Heart right ventricle (tissue), 16 donors: ENCODE measurements around the gene CRIP3. TPM values are rescaled to one million over a fixed set of nuclear protein-coding genes. Genes with fewer than 3 reads are reported as not detected.

ENCODE experiments used
- ATAC-seq, 8 donors: fragments of 200-7000 bp; cut with Tn5 transposase; one replicate each; pipeline ENCODE4 v1.9.1; 2020; ENCODE audit warnings: mild to moderate bottlenecking in 8 of 8, moderate library complexity in 8 of 8, moderate number of reproducible peaks in 1 of 8
- DNase-seq, 2 donors: peaks; one replicate each; pipeline ENCODE4 v3.0.0-alpha.2; 2020
- H3K27ac ChIP-seq, 10 donors: fragments of 200-600 bp; sonication (generic) in 2 of 10; one replicate each; pipeline versions ENCODE4 v1.5.0 to v1.8.0; 2020 to 2022; ENCODE audit warnings: mild to moderate bottlenecking in 3 of 10
- H3K27me3 ChIP-seq, 7 donors: fragments of 200-600 bp; one replicate each; pipeline ENCODE4 v1.8.0; 2021 to 2022; ENCODE audit warnings: mild to moderate bottlenecking in 2 of 7
- H3K36me3 ChIP-seq, 9 donors: fragments of 200-600 bp; sonication (generic) in 1 of 9; one replicate each; pipeline versions ENCODE4 v1.5.0 to v1.8.0; 2020 to 2022; ENCODE audit warnings: mild to moderate bottlenecking in 2 of 9
- H3K4me1 ChIP-seq, 9 donors: fragments of 200-600 bp; sonication (generic) in 1 of 9; one replicate each; pipeline versions ENCODE4 v1.5.0 to v1.8.0; 2020 to 2022; ENCODE audit warnings: mild to moderate bottlenecking in 4 of 9
- H3K4me3 ChIP-seq, 10 donors: fragments of 200-600 bp; sonication (generic) in 2 of 10; one replicate each; pipeline versions ENCODE4 v1.5.0 to v1.8.0; 2020 to 2022; ENCODE audit warnings: mild to moderate bottlenecking in 7 of 10, moderate library complexity in 2 of 10
- H3K9me3 ChIP-seq, 11 donors: fragments of 200-600 bp in 10 of 11; sonication (generic) in 2 of 11; one replicate each; pipeline versions ENCODE4 v1.5.0 to v1.8.0; 2013 to 2022; ENCODE audit warnings: mild to moderate bottlenecking in 2 of 11, control low read depth in 1 of 11, moderate library complexity in 1 of 11
- WGBS, 2 donors: extraction: QIAGEN DNeasy Blood & Tissue Kit; methylation state at CpG; one replicate each; pipeline ENCODE4 v1.1.7; 2013; ENCODE audit warnings: inconsistent platforms in 1 of 2; 5-methylcytosine and 5-hydroxymethylcytosine counted together
- intact Hi-C, 10 donors: fragments of 100-400 bp; cut with DNase I; formaldehyde crosslinking; loops; one replicate each; pipeline versions ENCODE4 v1.11.1 to v1.14.2; 2022
- polyA plus RNA-seq, 2 donors: library from polyadenylated mRNA; stranded (reverse); fragments of 200-250 nt; gene quantifications; one replicate each; pipeline ENCODE4 v1.2.3, GENCODE V29; 2013
- total RNA-seq, 10 donors: library from RNA; stranded (reverse); fragmentation: NEBNext Ultra II Directional in 3 of 10; extraction: Animal tissue kit (Norgen Biotek cat#: 25700) in 3 of 10; gene quantifications; one replicate each; pipeline versions ENCODE4 v1.2.1 to v1.2.4, GENCODE V29; 2021 to 2023
- TF ChIP-seq, protein P1 (sequence below), 9 donors: fragments of 200-600 bp; sonication (generic) in 2 of 9; IDR thresholded peaks; one replicate each; pipeline versions ENCODE4 v1.5.0 to v1.8.0; 2021 to 2022; ENCODE audit warnings: antibody characterized with exemption in 9 of 9, mild to moderate bottlenecking in 5 of 9, moderate library complexity in 1 of 9
- donor health status: Arrhythmogenic right ventricular cardiomyopathy.
- donor health status: ischemic (EF 13 %, LVEDD 7.1; RV severe dilation, severe dysfunction).
- donor health status: healthy with polysubstance abuse.
- donor health status: DM: no; HTN: yes; CAD: no.
- donor health status: DM: no; HTN: no; CAD: no.
- donor health status: ischemic (EF 25% LVEDD 6.9; RV normal size, moderate dysfunction).
- donor health status: ischemic (EF 25% LVEDD 5.7; RV mildly dilated, moderate dysfunction).
- donor health status: healthy.
- donor health status: DM: yes; HTN: yes; CAD: no.
- donor health status: Ischemic cardiomyopathy.
- donor health status: ischemic (EF 35%, LVEDD 5.7; RV mildly dilated, moderate dysfunction).
- donor health status: nonischemic (EF 11% LVEDD 7.7; RV severe dilation, severe dysfunction).
- donor health status: DM: yes; HTN: yes; CAD: no.
- donor health status: PGD.
- donor health status: ischemic (EF 29% LVEDD 5.4; RV normal size, mild dysfunction).
- donor health status: nonischemic (EF 23%, LVEDD 6.1; RV moderate dilation, normal function).

Gene CRIP3
- total and polyA plus RNA-seq, 12 donors: 2.7 to 84.5 (median 26.3) TPM

GRCh38 chr6:43311666-43312065, 3.0 kb upstream of the CRIP3 start:
- H3K4me3 ChIP-seq: no peak overlapping the region
- 83 to 89% methylated on average over 3 of the region's 3 CpGs for WGBS, 2 donors
- peaks cover 0 to 45% (median 14%) of the 10 kb centered on the region in 9 donors for H3K4me1 ChIP-seq

DNA sequence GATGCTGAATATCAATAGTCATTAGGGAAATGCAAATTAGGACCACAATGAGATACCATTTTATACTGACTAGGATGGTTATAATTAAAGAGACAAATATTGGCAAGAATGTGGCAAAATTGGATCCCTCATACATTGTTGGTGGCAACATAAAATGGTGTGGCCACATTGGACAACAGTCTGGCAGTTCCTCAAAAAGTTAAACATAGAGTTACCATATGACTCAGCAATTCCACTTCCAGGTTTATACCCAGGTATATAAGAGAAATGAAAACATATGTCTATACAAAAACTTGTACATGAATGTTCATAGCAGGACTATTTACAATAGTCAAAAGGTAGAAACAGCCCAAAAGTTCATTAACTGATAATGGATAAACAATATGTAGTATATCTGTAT, 2.0 kb upstream of the CRIP3 start:
- Histone ChIP-seq H3K9me3 (no peaks in the 10 kb centered on the region), H3K27me3 (peaks cover 0 to 6% (median 0%) of the 10 kb centered on the region in 7 donors), H3K36me3 (no peaks in the 10 kb centered on the region), H3K4me3 (no peak overlapping the region), H3K27ac (no peak overlapping the region), H3K4me1 (peaks cover 0 to 45% (median 14%) of the 10 kb centered on the region in 9 donors)
- TF ChIP-seq, protein P1, sequence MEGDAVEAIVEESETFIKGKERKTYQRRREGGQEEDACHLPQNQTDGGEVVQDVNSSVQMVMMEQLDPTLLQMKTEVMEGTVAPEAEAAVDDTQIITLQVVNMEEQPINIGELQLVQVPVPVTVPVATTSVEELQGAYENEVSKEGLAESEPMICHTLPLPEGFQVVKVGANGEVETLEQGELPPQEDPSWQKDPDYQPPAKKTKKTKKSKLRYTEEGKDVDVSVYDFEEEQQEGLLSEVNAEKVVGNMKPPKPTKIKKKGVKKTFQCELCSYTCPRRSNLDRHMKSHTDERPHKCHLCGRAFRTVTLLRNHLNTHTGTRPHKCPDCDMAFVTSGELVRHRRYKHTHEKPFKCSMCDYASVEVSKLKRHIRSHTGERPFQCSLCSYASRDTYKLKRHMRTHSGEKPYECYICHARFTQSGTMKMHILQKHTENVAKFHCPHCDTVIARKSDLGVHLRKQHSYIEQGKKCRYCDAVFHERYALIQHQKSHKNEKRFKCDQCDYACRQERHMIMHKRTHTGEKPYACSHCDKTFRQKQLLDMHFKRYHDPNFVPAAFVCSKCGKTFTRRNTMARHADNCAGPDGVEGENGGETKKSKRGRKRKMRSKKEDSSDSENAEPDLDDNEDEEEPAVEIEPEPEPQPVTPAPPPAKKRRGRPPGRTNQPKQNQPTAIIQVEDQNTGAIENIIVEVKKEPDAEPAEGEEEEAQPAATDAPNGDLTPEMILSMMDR (IDR thresholded peaks at IDR 0.05): no peak
- no peak for ATAC-seq
- no peak for DNase-seq
- intact Hi-C loops: no loop called here

More at GRCh38 chr6:43311666-43312065, 3.0 kb upstream of the CRIP3 start:
- Histone ChIP-seq H3K27me3 (peaks cover 0 to 6% (median 0%) of the 10 kb centered on the region in 7 donors), H3K36me3 (no peaks in the 10 kb centered on the region), H3K9me3 (no peaks in the 10 kb centered on the region), H3K27ac (no peak overlapping the region)
- TF ChIP-seq, protein P1 (IDR thresholded peaks at IDR 0.05): no peak
- ATAC-seq (no peak), DNase-seq (no peak)
- intact Hi-C loops: no loop called here

- intact Hi-C loops: no loop called here
- 95 to 97% methylated on average over 2 of the region's 2 CpGs for WGBS, 2 donors
Observed at GRCh38 chr6:43310134-43310533, 1.5 kb upstream of the CRIP3 start.

DNA sequence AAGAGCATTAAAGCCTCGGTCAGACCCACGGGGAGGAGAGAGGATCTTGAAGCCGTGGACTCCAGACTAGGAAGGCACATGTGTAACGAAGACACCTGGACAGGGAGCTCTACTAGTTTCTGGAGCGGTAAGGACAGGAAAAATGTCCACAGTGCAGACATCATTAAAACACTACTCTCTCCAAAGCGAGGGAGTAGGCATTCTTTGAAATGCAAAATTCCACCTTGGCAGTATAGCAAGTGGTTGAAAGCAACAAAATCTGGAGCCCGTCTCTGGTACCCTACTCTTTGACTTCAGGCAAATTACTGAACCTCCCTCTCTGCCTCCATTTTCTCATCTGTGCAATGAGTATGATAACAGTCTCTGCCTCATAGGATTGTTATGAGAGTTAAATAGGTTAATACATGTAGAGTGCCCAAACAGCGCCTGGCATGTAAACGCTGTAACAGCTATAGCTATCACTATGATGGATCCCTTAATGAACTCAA, 408 bp upstream of the CRIP3 start:
- ATAC-seq (no peak), DNase-seq (no peak)
- Histone ChIP-seq H3K36me3 (no peaks in the 10 kb centered on the region), H3K9me3 (no peaks in the 10 kb centered on the region), H3K4me1 (peaks cover 0 to 45% (median 14%) of the 10 kb centered on the region in 9 donors), H3K4me3 (peak overlapping the region in 9 of 10 donors; percentile 21 to 58 (median 49)), H3K27me3 (peaks cover 0 to 6% (median 0%) of the 10 kb centered on the region in 7 donors), H3K27ac (peak overlapping the region in 4 of 10 donors; percentile 42 to 82 (median 76))
- 44 to 47% methylated on average over 9 of the region's 9 CpGs for WGBS, 2 donors
- intact Hi-C loops: no loop called here
- TF ChIP-seq, protein P1 (IDR thresholded peaks at IDR 0.05): no peak

More at GRCh38 chr6:43310134-43310533, 1.5 kb upstream of the CRIP3 start:
- H3K4me3 ChIP-seq: no peak overlapping the region
- TF ChIP-seq, protein P1 (IDR thresholded peaks at IDR 0.05): no peak
- no peak overlapping the region for H3K27ac ChIP-seq
- H3K27me3 ChIP-seq: peaks cover 0 to 6% (median 0%) of the 10 kb centered on the region in 7 donors
- peaks cover 0 to 45% (median 14%) of the 10 kb centered on the region in 9 donors for H3K4me1 ChIP-seq
- no peaks in the 10 kb centered on the region for H3K36me3 ChIP-seq
- DNase-seq (no peak), ATAC-seq (no peak)
- no peaks in the 10 kb centered on the region for H3K9me3 ChIP-seq
